GM21619 (cell line): ENCODE data around the gene RAD51B.
A peak's percentile ranks its signal among the peaks of the same experiment; 100 is the strongest.

Source experiments
- ATAC-seq: cut with Tn5 transposase; IDR thresholded peaks from one replicate; pipeline ENCODE4 v1.9.1; 2021; ENCODE audit not compliant: unreplicated experiment

RAD51B gene

DNA sequence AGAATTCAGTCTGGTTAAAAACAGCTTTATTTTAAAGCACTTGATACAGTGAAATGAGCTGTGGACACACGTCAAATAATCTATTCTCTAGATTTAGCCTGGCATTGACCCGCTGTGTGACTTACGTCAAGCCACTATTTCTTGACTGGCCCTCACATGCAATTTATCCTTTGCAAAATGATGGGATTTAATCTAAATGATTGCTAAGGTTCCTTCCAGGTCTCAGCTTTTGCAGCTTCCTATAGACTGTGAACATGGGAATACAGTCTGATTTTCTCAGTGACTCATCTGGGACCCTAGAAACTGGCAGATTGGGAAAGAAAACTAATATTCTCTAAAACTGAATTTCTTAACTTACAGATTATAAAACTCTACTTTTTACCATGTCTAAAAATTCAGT is 409.1 kb downstream of the RAD51B start:
- no peak for ATAC-seq

DNA sequence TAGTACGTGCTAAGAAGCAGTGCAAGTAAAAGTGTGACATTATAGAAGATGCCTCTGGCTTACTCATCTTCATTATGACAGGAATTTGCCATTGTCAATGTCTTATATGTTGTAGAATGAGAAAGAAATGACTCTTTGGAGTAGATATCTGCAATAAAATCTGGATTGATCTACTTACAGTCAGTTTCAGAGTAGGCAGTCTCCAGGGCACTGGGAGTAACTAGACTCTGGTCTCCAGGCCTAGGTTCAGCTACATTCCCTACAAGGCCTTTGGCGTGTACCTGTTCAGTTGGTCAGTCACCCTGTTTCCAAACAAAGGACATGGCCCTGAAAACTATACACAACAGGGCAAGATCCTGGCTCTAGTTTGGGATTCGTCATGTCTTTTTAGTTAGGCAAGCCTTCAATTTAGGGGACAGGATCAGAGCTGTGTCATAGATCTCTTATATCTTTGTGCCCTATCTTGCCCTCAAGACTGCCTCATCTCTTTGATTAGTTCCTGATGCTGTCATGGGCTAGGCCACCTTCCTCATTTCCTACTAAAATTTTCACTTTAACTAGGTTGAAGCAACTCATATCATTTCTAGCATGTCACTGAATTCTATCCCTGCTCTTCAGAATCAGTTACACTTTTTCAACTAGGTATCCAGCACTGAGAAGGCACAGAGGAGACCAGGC is 410.0 kb downstream of the RAD51B start:
- no peak for ATAC-seq

DNA sequence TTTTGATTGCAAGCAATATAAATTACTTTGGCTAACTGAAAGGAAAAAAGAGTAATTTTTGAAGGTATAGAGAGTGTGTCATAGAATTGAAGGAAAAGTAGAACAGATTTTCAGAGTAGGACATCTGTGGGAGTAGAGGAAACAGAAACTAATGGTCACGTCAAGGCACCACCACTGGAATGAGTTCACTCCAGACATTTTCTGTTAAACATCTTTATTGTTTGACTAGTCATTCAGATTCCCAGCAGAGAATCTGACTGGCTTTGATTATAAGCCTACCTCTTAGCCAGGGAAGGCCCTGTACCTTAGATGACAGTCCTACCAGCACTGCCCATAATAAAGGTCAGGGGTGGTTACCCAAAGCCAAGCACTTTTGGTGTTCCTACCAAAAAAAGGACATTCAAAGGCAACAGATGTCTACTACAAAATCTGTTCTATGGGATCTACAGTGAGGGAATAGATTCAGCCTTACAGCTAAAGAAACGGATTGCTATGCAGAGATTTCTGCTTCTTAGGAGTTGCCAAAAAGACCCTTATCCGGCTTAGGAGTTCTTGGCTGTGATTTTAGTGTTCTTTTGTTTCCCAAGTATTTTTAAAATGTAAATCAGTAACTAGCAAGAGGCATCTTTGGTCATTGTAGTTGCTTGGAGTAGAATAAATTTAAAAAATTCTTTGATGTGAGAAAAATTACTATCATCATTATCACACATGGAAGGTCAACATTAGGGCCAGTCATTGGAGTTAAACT is 410.8 kb downstream of the RAD51B start:
- no peak for ATAC-seq

DNA sequence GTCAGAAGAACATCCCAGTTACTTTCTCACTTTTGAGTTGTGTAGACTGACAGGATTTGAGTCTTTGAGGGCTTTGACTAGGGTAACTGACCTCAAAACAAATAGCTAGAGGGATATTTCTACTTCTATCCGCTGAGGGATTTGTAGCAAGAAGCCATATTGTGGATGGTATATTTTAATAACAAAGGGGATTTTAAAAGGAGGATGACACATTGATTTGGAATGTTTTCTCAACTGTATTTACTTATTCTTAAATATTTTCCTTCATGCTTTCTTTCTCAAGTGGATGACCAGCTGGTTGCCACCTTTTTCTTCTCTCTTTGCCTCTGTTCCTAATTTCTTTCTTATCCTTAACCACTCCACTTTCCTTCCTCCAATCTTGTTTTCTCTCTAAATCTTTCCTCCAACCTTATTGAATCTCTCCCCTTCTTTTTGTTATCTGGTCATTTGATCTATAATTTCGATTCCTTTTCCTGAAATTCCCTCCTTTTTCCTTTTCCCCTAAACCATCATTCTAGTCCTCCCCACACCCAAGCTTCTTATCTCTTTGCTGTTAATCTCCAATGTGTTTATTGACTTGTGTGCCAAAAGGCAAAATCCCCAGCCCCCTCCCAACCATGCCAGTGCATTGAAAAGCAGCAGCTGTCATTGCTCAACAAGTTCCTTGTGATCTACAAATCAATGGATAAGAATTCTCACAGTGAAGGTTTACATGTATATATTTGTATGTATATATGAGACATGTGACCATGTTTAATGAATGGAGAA is 411.6 kb downstream of the RAD51B start:
- no peak for ATAC-seq

DNA sequence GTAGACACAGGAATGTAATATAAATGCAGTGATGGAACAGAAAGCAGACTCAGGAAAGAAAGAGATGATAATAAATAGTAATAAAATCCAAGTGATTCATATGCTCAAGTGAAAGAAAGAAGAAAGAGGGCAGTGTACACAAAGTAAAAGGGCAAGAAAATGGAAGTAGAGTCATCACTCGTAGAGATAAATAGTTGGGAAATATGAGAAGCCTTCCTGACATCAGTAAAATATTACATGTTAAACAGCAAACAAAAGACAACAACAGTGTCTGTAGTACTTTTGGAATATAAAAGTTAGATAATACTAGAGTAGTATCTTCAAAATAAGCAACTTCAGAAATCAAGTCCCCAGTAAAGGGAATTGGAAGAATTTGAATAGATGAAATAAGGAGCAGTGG is 412.3 kb downstream of the RAD51B start:
- ATAC-seq: no peak

DNA sequence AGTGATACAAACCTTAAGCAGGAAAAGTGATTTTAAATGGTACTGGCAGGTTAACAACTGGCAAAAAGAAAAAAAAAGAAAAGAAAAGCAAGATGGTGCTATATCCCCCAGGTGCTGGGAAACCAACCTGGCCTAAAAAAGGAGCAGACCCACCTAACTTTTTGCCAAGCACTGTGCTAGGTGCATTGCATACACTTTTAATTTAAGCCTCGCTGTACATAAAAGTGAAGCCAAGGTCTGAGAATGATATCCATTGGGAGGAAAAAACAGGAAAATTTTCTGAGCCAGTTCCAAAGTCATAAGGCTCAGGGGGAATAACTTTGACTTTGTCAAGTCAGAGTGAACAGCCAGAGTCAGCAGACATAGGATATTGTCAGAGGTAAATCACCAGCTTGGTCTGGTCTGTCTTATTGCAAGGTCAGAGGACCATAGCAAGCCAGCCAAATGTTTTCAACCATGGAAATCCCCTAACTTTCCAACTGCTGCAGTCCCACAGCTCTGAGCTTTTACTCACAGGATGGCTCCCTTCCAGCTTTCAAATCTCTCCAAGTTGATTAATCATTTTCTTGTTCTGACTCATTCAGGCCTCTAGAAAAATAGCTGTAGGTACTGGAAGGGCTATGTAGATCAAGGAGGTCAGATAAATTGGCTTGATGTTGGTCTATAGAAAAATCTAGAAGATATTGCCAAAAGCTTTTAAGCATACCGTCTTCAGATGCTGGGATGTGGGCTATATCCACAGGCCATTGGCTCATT is 412.9 kb downstream of the RAD51B start:
- ATAC-seq: peak; percentile 71

DNA sequence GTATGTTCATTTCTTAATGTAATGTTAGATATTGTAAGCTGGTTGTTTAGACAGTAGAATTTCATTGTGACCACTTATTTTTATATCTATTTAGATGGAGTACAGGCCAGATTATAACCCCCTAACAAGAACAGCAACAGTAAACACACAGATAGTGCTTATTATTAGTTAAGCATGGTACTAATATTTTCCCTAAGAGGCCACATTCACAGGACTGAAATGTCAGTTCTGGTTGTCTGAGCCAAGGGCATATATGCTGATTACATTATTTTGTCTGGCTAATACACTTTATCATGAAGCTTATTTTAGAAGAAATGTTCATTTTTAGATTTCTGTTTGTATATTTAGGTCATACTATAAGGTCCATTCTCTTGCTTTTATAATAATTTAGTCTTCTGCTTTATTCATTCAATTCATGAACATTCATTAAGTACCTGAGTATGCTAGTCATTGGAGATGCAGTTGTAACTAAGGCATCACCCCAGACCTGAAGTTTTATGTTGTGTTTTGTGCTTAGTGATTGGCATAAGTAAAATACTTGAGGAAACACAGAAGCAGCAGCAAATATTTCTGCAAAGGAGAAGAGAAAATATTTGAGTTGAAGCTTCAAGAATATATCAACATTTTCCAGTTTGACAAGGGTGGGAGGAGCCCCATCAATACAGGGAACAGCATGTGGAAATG is 413.7 kb downstream of the RAD51B start:
- ATAC-seq: no peak

DNA sequence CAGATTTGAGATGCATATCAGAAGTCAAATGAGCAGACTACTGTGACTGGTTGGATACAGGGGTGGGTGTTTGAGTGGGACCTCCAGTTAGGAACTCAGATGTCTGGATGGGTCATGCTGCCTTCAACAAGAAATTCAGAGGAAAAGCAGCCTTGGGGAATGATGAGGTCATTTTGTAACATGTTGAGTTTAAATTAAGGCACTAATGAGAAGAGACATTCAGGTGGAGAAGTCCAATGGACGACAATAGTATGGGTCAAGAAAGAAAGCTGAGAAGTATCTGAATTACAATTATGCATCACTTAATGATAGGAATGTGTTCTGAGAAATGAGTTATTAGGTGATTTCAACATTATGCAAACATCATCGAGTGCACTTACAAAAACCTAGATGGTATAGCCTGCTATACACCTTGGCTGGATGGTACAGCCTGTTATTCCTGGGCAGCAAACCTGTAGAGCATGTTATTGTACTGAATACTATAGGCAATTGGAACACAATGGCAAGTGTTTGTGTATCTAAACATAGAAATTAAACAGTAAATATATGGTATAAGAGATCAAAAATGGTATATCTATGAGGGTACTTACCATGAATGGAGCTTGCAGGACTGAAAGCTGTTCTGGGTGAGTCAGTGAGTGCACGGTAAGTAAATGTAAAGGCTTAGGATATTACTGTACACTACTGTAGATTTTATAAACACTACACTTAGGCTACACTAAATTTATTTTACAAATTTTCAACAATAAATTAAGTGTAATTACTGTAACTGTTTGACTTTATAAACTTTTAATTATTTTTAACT is 414.7 kb downstream of the RAD51B start:
- no peak for ATAC-seq

DNA sequence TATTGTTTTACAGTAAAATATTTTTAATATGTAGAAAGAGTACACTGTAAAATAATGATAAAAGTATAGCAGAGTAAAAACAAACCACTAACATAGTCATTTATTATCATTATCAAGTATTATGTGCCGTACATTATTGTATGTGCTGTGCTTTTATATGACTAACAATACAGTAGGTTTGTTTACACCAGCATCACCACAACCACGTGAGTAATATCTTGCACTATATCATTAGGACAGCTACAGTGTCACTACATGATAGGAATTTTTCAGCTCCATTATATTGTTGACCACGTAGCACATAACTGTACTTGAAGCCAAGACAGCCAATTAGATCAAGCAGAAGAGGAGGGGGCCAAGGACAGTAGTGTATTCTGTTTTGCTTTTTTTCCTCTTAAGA is 415.4 kb downstream of the RAD51B start:
- no peak for ATAC-seq

DNA sequence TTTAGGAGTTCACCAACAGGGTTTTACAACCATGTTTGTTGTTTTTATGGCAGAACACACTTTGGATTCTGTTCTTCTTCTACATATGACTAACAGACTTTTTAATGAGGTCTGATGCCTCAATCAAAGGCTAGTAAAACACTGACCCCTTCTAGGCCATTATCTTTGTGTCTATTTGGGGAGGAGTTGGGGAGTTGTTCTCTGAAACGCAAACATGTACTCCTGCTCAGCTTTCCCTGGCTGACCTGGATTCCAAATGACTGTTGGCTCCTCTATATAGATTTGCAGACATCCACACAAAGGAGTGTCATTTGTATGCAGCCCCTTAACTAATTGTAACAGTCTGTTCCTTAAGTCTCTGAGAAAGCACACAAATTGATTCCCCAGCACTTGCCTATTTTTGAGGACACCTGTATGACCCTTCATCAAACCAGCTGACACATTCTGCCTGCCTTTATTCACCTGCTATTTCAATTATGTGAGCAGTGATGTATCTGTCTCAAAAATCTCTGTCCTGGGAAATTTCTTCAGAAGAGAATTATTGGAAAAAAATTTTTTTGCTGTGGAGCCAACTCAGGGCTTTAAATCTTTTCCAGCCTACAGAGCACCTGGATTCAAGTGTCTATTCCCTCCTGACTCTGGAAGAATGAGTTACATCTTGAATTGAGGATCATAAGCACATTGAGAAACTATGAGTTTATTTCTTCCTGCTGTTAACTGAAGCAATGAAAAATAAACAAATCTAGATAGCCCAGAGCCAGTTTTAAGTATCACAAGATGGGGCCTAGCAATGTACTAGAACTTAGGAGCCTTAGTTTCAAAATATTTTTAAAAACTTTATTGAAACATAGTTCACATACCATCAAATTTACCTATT is 417.2 kb downstream of the RAD51B start:
- no peak for ATAC-seq

DNA sequence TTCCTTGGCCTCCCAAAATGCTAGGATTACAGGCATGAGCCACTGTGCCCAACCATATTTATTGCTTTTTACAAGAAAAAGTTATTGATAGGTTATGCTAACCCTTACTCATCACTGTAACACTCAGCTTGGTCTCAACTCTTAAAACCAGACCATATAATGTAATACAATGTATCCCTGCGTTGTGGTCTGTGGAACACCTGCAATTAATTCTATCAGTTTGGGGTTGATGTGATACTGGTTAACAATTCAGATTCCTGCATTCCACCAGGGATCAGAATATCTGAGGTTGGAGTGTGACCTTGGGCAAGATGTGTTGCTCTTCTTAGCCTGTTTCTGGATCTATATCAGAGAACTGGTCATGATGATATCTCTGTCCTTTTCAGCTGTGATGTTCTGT is 419.0 kb downstream of the RAD51B start:
- no peak for ATAC-seq

DNA sequence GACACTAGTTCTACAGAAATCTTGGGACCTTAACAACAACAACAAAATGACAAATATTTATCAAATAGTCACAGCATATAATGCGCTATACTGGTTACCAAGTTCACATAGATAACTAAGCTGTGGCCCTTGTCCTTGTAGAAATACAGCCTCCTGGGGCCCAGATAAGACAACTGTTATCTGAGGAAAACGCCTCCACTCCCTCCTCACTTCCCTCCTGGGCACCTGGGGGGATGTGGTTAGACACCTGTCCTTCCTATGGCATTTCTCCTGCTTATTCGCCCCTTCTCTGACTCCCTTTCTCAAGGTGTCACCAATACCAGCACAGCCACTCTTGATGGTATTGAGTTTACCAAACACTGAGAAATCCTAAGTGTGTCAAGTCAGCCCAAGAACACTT is 419.4 kb downstream of the RAD51B start:
- ATAC-seq: no peak

DNA sequence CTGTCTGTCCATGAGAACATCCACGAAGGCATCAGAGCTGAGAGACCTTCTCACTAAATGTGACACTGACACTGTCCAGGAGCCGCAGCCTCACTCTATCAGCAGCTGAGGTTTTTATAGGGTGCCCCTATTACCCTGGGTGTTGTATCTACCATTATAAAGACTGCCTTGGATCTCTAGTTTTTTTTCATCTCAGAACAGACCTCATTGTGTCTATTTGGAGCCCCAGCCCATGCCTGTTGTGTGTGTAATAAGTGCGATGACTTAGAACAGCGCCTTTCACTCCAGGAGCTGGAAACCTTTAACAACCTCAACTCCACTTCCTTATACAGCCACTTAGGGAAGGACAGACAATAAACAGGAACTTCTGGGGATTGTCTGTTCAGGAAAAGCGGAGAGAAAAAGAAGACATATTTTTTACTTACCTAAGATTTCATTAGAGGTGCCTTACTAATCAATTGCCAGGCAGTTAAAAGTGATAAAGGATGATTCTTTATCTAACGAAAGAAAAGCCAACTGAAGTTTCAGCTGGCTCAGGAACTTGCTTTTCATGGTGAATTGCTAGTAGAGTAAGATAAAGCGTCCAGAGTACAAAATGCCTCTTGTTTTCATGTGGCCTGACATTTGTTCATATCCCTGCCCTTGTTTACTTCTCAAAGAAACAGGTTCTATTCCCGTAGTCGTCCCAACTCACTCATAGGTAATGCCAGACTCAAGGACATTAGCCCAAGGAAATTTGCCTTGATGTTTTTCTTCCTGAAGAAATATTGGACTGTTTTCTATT is 420.6 kb downstream of the RAD51B start:
- no peak for ATAC-seq

DNA sequence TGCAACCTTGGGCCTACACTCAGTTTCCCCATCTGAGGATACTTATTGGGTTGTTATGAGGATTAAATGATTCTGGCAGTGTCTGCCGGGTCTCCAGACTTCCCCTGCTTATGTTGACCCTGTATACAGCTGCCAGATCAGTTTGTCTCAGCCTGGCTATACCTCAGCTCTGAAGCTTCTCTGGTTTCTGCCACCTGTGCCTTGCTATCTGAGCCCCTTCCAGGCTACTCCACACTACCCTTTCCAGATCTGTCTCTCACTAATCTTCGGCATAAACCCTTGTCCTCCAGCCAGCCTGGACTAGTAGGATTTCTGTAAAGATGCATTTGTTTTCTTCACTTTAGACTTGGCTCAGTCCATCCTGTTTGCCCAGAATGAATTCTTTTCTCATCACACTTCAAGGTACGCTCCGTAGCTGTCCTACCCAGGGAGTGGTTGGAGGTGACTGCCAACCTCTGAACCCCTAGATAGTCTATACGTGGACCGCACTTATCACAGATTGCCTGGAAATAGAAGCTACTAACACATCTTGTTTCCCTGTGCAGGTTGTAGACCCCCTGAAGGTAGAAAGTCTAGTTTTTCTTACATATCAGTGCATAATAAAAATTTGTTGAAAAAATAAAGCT is 422.4 kb downstream of the RAD51B start:
- ATAC-seq: no peak

DNA sequence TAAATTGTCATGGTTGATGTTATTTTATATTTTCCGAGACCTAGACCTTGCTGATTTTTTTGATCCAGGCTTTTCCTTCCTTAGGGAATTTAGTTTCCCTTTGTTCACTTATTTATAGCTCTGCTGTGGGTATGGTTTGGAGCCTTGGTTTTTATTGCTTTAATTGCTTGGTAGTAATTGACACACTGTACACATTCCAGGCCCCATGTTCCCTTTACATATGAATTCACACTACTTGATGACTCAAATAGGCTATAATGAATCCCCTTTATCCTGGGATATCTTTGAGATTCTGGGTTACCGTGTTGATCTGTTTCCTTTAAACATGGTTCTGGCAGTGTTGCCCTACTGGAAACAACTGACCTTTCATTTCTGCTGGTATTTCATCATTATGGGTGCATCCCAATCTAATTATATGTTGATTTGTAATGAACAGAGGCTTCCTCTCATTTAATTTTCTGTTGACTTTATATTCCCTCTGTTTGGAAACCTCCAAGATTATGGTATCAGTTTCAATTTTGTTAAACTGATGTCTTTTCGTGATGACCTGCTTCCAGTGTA is 424.0 kb downstream of the RAD51B start:
- ATAC-seq: no peak

DNA sequence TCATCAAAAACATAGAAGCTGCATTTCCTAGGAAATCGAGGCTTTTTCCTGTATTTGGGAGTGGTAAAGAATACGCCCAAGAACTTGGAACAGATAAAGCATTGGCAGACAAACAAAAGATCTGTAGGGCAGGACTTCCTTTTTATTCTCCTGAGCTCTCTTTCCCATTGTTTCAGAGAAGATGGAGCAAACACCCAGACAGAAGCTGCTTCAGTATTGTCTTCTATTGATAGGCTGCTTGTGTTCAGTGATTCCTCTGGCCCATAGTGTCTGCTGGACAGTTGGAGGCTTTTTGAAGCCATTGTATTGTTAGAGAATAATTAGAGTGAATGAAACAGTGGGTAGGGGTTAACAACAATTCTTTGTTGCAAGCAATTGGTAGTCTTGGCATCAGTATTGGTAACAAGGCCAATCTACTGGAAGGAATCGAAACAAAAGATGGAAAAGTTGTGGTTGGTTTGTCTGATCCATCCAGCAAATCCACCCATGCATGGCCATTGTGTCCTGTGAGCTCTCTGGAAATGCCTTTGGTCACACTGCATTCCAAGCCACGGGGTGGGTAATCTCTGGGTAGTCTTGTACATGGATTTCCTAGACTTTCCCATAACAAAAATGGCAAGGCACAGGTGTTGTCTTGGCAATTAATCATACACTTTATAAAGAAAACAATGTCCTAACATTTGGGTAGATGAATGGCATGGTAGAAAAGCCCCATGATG is 424.8 kb downstream of the RAD51B start:
- no peak for ATAC-seq
